GM21360 (cell line): Measurements from ENCODE around the gene ARIH1.
"Not testable (repeated sequence)": the region's sequence is repeated elsewhere in the genome, so short reads cannot be mapped to it uniquely, and the experiment has no call there.

Source experiments
- ATAC-seq: cut with Tn5 transposase; IDR thresholded peaks from one replicate; pipeline ENCODE4 v1.9.1; 2021; ENCODE audit warnings: mild to moderate bottlenecking, moderate library complexity; ENCODE audit not compliant: unreplicated experiment

ARIH1 gene

GRCh38 chr15:72599855-72600464 lies 125.8 kb downstream of the ARIH1 start:
- no peak for ATAC-seq

- ATAC-seq: no peak
Measured at GRCh38 chr15:72604794-72605193, 130.7 kb downstream of the ARIH1 start.

- not testable (repeated sequence) for ATAC-seq
Measured at GRCh38 chr15:72608084-72608483, 134.0 kb downstream of the ARIH1 start.

- ATAC-seq: no peak
Measured at GRCh38 chr15:72609862-72610261, 135.7 kb downstream of the ARIH1 start.

- ATAC-seq: not testable (repeated sequence)
Measured at GRCh38 chr15:72612324-72612723, 138.2 kb downstream of the ARIH1 start.

GRCh38 chr15:72614810-72615532 lies 140.8 kb downstream of the ARIH1 start:
- ATAC-seq: no peak

- ATAC-seq: not testable (repeated sequence)
Measured at GRCh38 chr15:72615533-72616233, 141.6 kb downstream of the ARIH1 start.

- ATAC-seq: no peak
Measured at GRCh38 chr15:72616491-72617210, 142.5 kb downstream of the ARIH1 start.

- ATAC-seq: not testable (repeated sequence)
Measured at GRCh38 chr15:72623854-72624253, 149.7 kb downstream of the ARIH1 start.

- not testable (repeated sequence) for ATAC-seq
Measured at GRCh38 chr15:72626153-72626552, 152.0 kb downstream of the ARIH1 start.

- ATAC-seq: not testable (repeated sequence)
Measured at GRCh38 chr15:72628249-72629067, 154.3 kb downstream of the ARIH1 start.

- ATAC-seq: not testable (repeated sequence)
Measured at GRCh38 chr15:72629068-72629570, 155.0 kb downstream of the ARIH1 start.

- ATAC-seq: not testable (repeated sequence)
Measured at GRCh38 chr15:72636519-72637282, 162.6 kb downstream of the ARIH1 start.

- ATAC-seq: not testable (repeated sequence)
Measured at GRCh38 chr15:72639759-72640483, 165.8 kb downstream of the ARIH1 start.

- not testable (repeated sequence) for ATAC-seq
Measured at GRCh38 chr15:72642271-72642670, 168.1 kb downstream of the ARIH1 start.

GRCh38 chr15:72648631-72649253 lies 174.6 kb downstream of the ARIH1 start:
- not testable (repeated sequence) for ATAC-seq
